Stimulated activated CD8-positive, alpha-beta memory T cell treated with anti-CD3 and anti-CD28 coated beads, Interleukin-15, amount 100 ng/mL, for 24 hours (primary cell): Measurements from ENCODE around the gene BDKRB2.
A peak's percentile ranks its signal among the peaks of the same experiment; 100 is the strongest.

Experiments
- DNase-seq: peaks from one replicate; pipeline ENCODE4 v3.0.0-alpha.2; 2020; ENCODE audit warnings: low read depth

The BDKRB2 gene

DNA sequence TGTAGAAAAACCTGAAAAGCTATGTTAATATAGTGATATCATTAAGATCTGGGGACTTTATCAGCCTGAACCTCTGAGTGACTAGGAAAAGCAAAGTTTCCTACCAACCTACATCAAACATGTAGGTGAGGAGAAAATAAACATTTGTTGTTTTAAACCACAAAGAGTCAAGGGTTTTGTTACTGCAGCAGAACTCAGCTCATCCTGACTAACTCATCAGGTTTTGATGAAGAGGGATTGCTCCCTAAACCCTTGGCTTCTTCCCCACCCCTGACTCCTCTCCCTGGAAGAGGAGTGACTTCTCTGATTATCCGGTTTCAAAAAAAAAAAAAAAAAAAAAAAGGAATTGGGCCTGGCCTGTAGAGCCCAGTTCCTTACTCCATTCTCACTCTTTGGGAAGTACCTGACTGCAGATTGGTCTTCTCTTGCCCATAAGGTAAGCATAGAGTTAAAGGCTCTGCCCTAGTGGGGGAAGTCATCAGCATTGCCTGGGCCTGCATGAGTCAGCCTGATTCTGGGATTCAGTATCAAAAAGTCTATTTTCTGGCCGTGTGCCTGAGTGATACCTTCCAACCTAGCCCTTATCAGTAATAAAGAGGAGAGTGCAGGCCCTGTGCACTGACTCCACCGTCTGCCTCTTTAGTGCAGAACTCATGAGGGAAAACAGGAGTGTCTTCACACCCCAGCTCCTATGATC lies 68.3 kb downstream of the BDKRB2 start:
- DNase-seq, result no peak

DNA sequence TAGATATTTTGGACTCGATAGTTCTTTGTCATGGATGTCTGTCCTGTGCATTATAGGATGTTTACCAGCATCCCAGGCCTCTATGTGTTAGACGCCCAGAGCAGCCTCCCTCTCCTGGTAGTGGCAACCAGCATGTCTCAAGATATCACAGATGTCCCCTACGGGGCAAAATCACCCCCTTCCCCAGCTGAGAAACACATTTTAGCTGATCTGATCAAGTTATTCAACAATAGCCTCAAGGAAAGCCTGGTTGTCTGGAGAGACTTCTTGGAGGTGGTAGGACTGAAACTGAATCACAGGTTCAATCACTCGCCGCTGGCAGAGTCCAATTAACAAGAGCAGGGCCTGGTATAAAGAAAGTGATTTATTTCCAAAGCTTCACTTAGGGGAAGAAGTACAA lies 69.0 kb downstream of the BDKRB2 start:
- DNase-seq, result no peak

GRCh38 chr14:96274122-96274521 lies 69.5 kb downstream of the BDKRB2 start:
- no peak for DNase-seq

DNA sequence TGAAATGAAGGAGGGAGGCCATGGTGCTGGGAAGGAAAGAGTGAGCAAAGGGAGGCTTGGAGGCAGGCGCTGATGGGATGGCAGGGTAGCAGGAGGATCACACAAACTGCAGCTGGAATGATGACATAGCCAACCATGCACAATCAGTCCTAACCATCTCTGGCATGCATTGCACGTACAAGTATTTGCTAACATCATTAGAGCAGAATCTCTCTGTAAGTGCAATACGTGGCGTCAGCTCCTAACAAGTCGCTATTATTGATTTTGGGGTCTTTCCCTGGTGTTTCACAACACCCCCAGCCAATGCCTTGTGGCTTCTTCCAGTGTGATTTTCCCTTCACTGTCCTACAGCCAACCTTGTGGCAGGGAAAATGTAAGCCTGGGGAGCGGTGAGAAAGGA lies 69.9 kb downstream of the BDKRB2 start:
- no peak for DNase-seq

GRCh38 chr14:96275177-96276112 lies 70.8 kb downstream of the BDKRB2 start:
- peak; percentile 53 for DNase-seq

GRCh38 chr14:96277890-96278289 lies 73.3 kb downstream of the BDKRB2 start:
- no peak for DNase-seq

DNA sequence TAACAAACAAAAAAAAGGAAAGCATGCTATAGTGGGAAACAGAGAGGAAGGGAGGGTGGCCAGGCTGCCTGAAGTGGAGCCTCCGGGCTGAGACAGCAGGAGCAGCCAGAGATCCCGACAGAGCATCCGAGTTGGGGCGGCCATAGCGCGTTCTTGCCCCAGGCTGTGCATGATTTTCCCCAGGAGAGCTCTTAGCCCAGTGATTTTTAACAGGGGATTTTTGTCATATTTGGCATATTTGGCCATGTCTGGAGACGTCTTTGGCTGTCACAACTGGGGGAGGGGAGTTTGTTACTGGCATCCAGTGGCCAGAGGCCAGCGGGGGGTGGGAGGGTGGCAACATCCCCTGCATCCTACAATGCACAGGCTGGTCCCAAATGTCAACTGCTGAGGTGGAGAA lies 74.9 kb downstream of the BDKRB2 start:
- DNase-seq, result no peak

- DNase-seq, result no peak
These were observed 75.5 kb downstream of the BDKRB2 start for GRCh38 chr14:96280104-96280503.

GRCh38 chr14:96281486-96281885 lies 76.8 kb downstream of the BDKRB2 start:
- no peak for DNase-seq

GRCh38 chr14:96284008-96284407 lies 79.4 kb downstream of the BDKRB2 start:
- no peak for DNase-seq

DNA sequence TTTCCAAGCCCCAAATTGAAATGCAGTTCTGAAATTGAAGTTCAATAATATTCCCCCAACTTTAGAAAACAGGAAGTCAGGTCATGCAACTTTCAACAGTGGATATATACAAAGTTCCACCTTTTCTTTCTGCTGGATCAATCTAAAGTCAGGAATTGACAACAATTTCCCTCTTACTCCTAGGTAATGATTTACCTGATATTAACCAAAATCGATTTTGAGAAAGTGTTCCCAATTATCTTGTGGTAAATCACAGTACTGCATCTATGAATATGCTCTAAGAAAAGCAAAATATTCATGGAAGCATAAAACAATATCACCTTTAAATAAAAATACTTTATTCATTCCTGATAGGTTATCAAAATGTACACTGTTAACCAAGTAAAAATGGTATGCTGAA lies 79.8 kb downstream of the BDKRB2 start:
- DNase-seq, result no peak

DNA sequence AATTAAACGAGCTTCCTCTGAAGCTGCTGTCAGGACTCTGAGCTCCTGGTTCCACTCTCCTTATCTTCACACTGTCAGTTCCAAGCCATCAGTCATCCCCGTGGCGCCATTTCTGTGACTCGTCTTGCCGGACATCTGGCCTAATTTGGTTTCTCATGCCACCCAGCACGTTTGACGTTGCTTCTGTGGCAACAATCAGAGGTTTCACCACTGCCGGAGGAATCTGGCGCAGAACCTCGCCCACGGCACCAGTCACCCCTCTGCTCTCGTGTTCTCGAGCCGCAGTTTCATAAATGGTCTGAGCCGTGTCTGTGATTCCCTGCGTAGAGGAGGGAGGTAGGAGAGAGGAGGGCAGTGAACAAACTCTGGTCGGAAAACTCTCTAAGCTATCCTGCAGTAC lies 81.0 kb downstream of the BDKRB2 start:
- DNase-seq, result no peak

DNA sequence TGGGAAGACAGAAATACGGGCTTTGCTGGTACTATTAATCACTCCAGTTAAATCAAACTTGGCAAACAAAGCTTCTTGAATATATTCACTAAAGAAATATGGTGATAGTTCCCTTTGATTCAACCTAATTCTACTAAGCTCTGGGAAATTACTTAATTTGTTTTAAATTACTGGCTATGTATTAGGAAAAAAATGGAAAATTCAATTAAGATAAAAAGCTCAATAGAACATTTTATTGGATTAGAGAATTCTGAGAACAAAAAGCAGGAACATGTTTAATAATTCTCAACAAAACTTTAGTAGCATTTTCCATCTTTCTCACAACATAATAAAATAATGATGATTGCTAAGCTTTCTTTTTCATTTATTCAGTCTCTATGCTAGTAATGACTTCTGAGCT lies 81.6 kb downstream of the BDKRB2 start:
- DNase-seq, result no peak

GRCh38 chr14:96287856-96288255 lies 83.2 kb downstream of the BDKRB2 start:
- DNase-seq, result no peak
